GM19468 (cell line): ENCODE data around the gene DSE.
A peak's percentile ranks its signal among the peaks of the same experiment; 100 is the strongest.
"Not testable (repeated sequence)": the region's sequence is repeated elsewhere in the genome, so short reads cannot be mapped to it uniquely, and the experiment has no call there.

ENCODE experiments used
- ATAC-seq: cut with Tn5 transposase; IDR thresholded peaks from one replicate; pipeline ENCODE4 v1.9.1; 2021; ENCODE audit warnings: mild to moderate bottlenecking, moderate library complexity, moderate number of reproducible peaks; ENCODE audit not compliant: unreplicated experiment; ENCODE audit errors: extremely low read depth

The DSE gene

GRCh38 chr6:116370760-116371119, at the start of gene DSE:
Gene DSE (plus strand): TSS chr6:116370947. CDS start chr6:116399251, 28,304 bp downstream.
- peak; percentile 54 for ATAC-seq

GRCh38 chr6:116321933-116322332, 48.8 kb upstream of the DSE start:
- not testable (repeated sequence) for ATAC-seq

GRCh38 chr6:116323863-116324262, 46.9 kb upstream of the DSE start:
- ATAC-seq, result no peak

GRCh38 chr6:116325634-116326132, 45.1 kb upstream of the DSE start:
- ATAC-seq, result not testable (repeated sequence)

- no peak for ATAC-seq
Measured at GRCh38 chr6:116326181-116326671, 44.5 kb upstream of the DSE start.

GRCh38 chr6:116326996-116327395, 43.8 kb upstream of the DSE start:
- no peak for ATAC-seq

- no peak for ATAC-seq
Measured at GRCh38 chr6:116327803-116328527, 42.8 kb upstream of the DSE start.

GRCh38 chr6:116328528-116328903, 42.2 kb upstream of the DSE start:
- ATAC-seq, result no peak

GRCh38 chr6:116329156-116329555, 41.6 kb upstream of the DSE start:
- ATAC-seq, result no peak

- ATAC-seq, result no peak
Measured at GRCh38 chr6:116330511-116330910, 40.2 kb upstream of the DSE start.

GRCh38 chr6:116332096-116332495, 38.7 kb upstream of the DSE start:
- no peak for ATAC-seq

- ATAC-seq, result not testable (repeated sequence)
Measured at GRCh38 chr6:116334638-116335409, 35.9 kb upstream of the DSE start.

- no peak for ATAC-seq
Measured at GRCh38 chr6:116335612-116336215, 35.0 kb upstream of the DSE start.

- ATAC-seq, result no peak
Measured at GRCh38 chr6:116338943-116339342, 31.8 kb upstream of the DSE start.

- ATAC-seq, result not testable (repeated sequence)
Measured at GRCh38 chr6:116340625-116341024, 30.1 kb upstream of the DSE start.

- no peak for ATAC-seq
Measured at GRCh38 chr6:116349216-116349615, 21.5 kb upstream of the DSE start.

GRCh38 chr6:116351101-116351500, 19.6 kb upstream of the DSE start:
- no peak for ATAC-seq

GRCh38 chr6:116352515-116353471, 18.0 kb upstream of the DSE start:
- ATAC-seq, result no peak

- no peak for ATAC-seq
Measured at GRCh38 chr6:116354236-116354635, 16.5 kb upstream of the DSE start.

GRCh38 chr6:116355796-116356195, 15.0 kb upstream of the DSE start:
- ATAC-seq, result no peak
